Inflammatory macrophage treated with lipopolysaccharide for 4 hours (primary cell): ENCODE results near the gene ADGRL3.
"Not testable (repeated sequence)": the region's sequence is repeated elsewhere in the genome, so short reads cannot be mapped to it uniquely, and the experiment has no call there.

Experiments
- DNase-seq: peaks from one replicate; pipeline ENCODE4 v3.0.0-alpha.2; 2020

ADGRL3 gene

DNA sequence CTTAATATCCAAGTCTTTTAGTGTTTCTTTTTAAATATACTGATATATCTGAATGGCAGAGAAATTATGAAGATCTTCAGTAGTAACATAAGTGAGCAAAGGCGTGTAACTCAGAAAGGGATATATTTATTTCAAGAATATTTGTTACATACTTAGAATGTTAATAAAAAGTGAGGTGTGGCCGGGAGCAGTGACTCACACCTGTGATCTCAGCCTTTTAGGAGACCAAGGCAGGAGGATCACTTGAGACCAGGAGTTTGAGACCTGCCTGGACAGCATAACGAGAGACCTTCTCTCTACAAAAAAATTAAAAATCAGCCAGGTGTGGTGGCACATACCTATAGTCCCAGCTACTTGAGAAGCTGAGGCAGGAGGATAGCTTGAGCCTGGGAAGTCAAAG is 651.0 kb downstream of the ADGRL3 start:
- DNase-seq, result no peak

- DNase-seq, result not testable (repeated sequence)
These were observed 652.0 kb downstream of the ADGRL3 start for GRCh38 chr4:61852105-61852504.

GRCh38 chr4:61853041-61853440 is 652.9 kb downstream of the ADGRL3 start:
- no peak for DNase-seq

DNA sequence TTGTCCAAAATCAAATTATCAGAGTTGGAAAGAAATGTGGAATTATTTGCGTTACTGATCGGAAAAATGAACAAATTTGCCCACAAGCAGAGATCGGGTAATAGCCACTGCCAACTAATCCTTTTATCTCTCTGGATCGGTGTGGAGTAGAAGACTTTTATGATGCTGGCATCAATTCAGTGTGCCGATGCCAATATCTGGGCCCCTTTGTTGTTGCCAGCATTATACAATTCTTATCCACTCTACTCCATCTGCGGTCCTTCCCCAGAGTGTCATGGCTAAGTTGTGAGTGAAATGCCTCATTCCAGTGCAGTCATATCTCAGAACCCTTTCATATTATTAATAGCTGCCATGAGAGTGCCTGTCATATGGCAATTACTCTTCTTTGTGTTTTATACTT is 660.2 kb downstream of the ADGRL3 start:
- no peak for DNase-seq

GRCh38 chr4:61864286-61864685 is 664.2 kb downstream of the ADGRL3 start:
- DNase-seq, result no peak

DNA sequence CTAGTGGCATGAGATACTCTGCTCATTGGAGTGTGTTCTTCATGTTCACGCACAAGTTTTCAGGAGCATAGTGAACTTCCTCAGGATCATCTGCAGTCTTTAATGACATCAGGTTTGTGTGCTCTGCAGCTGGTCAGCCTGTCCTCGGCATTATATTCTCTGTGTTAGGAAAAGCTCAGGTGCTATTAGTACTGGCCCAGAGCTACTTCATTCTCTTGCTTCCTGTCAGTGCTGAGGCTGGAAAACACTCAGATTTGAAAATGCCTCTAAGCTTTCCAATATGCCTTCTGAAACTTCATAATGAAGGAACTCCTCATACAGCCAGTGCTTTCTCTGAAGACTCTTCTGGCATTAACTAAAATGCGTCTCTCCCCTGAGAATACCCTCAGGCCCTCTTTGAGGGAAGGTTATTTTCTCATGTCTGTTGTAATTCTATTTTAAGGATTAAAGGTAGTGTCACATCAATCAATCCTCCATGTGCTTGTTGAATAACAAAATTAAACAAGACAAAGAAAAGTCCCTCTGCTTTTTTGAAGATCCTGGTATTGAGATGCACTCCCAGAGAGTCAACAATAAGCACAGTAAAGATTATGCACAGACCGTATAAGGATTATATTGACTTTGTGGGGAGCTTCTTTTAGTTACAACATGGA is 666.4 kb downstream of the ADGRL3 start:
- DNase-seq, result no peak

- no peak for DNase-seq
These were observed 672.9 kb downstream of the ADGRL3 start for GRCh38 chr4:61872983-61873382.

- no peak for DNase-seq
These were observed 677.1 kb downstream of the ADGRL3 start for GRCh38 chr4:61877266-61877665.

- peak; percentile 8 for DNase-seq
These were observed 677.8 kb downstream of the ADGRL3 start for GRCh38 chr4:61877893-61878292.

DNA sequence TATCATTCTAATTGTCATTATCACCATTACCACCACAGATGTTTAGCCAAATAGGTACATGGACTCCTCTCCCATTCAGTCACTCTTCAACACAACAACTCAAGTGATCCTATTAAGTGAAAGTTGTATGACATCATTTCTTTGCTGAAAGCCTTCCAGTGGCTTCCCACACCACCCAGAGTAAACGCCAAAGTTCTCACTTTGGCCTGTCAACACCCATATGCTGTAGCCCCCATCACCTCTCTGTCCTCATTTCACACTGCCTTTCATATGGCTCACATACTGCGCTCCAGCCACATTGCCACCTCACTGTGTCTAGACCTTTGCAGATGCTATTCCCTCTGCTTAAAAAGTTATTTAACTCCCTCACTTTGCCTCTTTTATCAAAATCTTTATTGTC is 682.3 kb downstream of the ADGRL3 start:
- no peak for DNase-seq

DNA sequence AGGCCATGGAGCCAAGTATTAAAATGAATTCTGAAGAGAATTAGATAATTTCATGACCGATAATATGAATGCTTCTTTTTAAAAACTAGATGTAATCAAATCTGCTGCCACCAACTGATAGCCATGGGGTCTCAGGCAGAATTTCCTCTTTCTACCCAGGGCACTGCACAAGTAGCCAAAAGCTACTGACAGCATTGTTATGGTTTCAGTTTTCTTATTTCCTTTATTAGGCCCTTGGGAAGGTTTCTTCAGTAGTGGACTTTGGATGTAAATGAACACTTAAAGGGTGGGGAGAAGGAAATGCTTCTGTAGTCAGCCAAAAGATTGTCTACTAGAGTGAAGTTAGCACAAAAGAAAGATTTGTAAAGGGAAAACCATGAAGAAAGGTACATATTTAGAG is 686.0 kb downstream of the ADGRL3 start:
- DNase-seq, result no peak

- no peak for DNase-seq
These were observed 689.0 kb downstream of the ADGRL3 start for GRCh38 chr4:61889117-61889516.

DNA sequence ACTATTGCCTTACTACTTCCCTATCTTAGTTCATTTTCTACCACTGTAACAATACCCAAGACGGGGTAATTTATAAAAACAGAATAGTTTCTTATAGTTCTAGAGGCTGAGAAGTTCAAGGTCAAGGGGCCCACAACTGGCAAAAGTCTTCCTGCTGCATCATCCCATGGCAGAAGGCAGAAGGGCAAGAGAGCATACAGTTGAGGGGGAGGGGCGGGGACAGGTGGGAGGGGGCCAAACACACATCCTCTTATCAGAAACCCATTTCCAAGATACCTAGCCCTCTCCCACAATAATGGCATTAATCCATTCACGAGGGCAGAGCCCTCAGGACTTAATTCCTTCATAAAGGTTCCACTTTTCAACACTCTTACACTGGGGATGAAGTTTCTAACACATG is 690.2 kb downstream of the ADGRL3 start:
- DNase-seq, result no peak

DNA sequence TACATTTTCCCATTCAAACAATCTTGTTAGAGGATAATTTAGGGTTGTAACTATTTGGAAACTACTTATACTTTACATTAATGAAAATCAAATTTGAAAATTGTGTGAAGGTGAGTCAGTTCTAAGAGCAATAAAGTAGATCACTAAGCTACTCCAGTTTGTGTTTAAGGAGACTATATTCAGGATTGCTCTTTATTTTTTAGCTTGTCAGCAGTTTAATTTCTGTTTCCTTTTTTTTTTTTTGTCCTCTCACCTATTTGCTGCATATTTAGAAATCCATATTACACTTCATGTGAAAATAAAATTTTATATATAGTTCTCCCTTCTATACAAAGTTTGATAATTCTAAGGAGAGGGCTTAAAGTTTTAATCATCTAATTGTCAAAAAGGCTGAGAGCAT is 691.8 kb downstream of the ADGRL3 start:
- no peak for DNase-seq

- no peak for DNase-seq
These were observed 696.5 kb downstream of the ADGRL3 start for GRCh38 chr4:61896634-61897033.

DNA sequence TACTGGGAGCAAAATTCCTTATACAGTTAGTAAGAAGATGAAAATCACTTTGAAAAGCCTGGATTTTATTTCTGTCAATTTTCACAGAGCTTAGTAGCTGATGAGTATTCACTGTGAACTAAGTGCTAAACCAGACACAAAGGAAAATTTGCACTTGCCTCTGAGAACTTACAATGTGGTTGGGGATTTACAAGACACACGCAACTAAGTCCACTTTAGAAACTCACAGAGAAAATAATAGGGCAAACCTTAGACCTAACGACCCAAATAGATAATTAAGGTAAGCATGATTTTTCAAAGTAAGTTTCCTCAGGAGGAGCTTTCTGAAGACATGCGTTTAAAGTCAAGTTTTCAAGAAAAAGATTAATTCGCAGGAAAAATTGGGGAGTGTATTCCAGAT is 708.9 kb downstream of the ADGRL3 start:
- DNase-seq, result no peak

DNA sequence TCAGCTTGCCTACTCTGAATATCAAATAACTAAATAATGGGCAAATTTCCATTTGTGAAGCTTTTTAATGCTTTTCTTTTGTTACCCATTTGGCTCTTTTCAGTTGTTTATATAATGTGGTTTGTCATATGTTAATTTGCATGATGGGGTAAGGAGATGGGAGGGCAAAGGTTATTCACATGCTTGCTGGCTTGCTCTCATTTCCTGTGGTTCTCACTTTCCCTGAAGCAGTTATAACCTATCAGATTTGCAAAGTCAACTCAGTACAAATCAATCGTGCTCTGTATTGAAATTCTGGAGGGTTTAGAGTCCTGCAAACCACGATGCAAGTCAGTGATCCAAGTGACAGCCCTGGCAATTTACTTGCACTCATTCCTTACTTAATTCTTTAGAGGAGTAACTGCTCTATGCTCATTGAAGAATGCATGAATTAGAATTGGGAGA is 711.2 kb downstream of the ADGRL3 start:
- no peak for DNase-seq

DNA sequence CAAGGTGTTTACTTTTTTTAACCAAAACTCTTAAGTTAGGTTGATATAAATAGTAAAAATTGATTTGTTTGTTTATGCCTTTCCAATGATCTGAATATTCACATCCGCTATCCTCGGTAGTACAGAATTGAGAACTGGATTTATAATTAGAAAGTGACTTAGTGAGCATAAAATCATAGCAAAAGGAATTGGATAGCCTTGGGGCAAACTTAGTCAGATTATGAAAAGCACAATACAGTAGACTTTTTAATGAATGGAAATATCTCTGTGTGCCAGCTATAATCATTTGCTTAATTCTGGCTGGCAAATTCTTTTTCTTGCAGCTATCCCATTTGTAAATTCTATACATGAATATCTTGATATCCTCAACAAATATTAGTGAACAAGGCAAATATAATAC is 713.5 kb downstream of the ADGRL3 start:
- DNase-seq, result no peak

DNA sequence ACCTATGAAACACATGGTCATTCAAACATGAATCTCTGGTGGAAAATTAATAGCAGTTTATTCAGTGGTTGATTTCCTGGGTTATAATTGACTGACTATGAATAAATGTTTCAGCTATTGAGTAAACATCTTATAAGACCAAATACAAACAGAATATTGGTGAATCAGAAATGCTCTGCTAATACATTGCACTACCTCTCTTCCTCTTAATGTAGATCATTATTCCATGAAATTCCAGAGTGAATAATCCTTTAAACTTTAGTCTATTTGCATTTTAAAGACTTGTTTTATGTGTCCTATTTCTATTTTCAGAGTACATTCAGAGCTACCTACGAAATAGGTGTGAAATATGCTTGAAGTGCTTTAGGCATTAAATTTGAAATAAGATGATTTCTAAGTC is 715.4 kb downstream of the ADGRL3 start:
- DNase-seq, result no peak

DNA sequence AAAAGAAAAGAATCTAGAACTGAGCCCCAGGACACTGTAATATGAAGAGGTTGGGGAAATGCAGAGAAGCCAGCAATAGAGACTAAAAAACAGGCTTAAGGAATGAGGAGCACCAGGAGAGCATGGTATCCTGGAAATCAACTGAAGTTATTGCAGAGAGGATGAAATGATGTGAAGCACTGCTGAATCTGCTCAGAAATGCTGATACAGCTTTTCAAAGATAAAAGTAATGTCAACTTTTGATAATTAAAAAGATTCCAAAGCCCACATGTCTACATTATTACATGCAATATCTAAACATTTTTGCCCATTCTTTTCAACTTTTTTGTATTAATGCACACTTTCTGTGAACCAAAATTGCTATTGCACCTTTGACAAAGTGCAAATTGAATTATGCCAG is 718.4 kb downstream of the ADGRL3 start:
- DNase-seq, result no peak

DNA sequence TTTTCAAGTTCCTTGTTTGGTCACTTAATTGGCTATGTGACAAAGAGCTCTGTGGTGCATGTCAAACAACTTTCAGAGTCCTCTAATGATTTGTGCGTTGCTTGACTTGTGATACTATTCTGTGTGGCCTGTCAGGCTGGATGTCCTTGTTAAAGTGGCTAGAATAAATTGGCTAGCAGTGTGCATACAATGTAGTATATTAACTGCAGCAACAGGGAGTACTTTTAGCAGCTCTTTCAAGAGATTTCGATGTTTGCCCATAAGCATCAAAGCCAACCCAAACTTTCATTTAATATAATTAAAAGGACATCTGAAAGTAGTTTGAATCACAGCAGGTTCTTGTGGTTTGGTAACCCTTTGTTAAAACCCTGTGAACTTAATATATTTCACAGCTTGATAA is 718.9 kb downstream of the ADGRL3 start:
- no peak for DNase-seq

DNA sequence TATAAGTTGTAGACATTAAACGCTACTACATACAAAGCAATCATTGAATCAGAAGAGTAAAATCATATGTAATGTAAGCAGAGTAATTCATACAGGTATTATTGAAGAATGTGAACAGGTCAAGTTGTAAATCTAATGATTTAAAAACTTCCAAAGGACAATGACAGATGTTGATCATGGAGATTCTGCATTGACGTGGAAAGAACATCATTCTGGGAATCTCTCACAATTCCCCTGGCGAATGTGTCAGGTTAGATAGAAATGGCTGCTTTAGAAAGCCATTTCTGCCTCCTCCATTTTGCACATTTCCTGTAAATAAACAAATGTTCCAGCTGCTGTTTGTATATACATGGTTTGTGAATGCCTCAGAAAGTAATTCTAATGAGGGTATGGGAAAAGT is 719.4 kb downstream of the ADGRL3 start:
- no peak for DNase-seq

DNA sequence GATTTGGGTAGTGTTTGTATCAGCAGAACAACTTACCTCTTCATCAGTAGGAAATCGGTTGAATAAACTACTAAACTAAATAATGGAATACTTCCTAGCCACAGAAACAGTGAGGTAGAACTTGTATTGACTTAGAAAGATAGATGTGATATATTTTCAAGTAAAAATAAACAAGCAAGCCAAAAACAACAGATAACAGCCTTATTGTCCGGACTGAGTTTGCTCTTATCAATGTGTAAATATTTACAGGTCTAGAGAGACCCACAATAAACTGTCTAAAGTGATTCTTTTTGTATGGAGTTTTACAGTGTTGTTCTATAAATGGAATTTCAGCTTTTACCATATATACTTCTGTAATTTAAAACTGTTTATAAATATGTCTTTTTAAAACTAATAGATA is 721.8 kb downstream of the ADGRL3 start:
- DNase-seq, result no peak

- DNase-seq, result no peak
These were observed 722.6 kb downstream of the ADGRL3 start for GRCh38 chr4:61922766-61923165.

DNA sequence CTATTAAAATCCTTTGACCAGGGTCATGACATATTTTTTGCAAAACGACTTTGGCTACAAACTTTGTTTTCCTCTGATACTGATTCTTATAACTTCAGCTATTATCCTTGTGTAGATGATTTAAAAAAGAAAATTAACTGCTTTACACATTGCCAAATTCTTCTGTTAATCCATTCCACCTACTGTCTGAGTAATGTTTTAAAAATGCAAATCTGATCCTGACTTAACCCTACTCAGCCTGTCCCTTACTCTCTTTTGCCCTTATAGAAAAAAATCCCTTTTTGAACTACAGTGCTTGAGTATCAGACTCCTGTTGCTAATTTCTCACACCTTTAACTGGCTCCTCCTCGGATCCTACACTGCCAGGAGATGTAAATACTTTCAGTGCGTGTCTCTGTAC is 723.1 kb downstream of the ADGRL3 start:
- DNase-seq, result no peak

GRCh38 chr4:61924131-61924530 is 724.0 kb downstream of the ADGRL3 start:
- no peak for DNase-seq
